Tibial nerve (tissue), 4 donors: ENCODE measurements around the gene METTL24. TPM values are rescaled to one million over a fixed set of nuclear protein-coding genes. Genes with fewer than 3 reads are reported as not detected.
A peak's percentile ranks its signal among the peaks of the same experiment; 100 is the strongest.
"Not testable (repeated sequence)": the region's sequence is repeated elsewhere in the genome, so short reads cannot be mapped to it uniquely, and the experiment has no call there.

Experiments used
- DNase-seq, 2 donors: peaks; one replicate each; pipeline ENCODE4 v3.0.0-alpha.2; 2019; ENCODE audit warnings: low spot score in 2 of 2
- H3K27ac ChIP-seq, 4 donors: fragments of 200-600 bp; sonication (generic) in 3 of 4; one replicate each; pipeline ENCODE4 v1.5.1; 2017 to 2019; ENCODE audit warnings: mild to moderate bottlenecking in 1 of 4
- H3K27me3 ChIP-seq, 2 donors: fragments of 200-600 bp; sonication (generic) in 1 of 2; one replicate each; pipeline versions ENCODE4 v1.5.1 to v1.6.0; 2017 to 2019
- H3K36me3 ChIP-seq, 3 donors: fragments of 200-600 bp; sonication (generic); one replicate each; pipeline ENCODE4 v1.5.1; 2018 to 2019
- H3K4me1 ChIP-seq, 4 donors: fragments of 200-600 bp; sonication (generic) in 3 of 4; one replicate each; pipeline ENCODE4 v1.5.1; 2017 to 2019
- H3K4me3 ChIP-seq, 4 donors: fragments of 200-600 bp; sonication (generic) in 3 of 4; one replicate each; pipeline ENCODE4 v1.5.1; 2017 to 2019; ENCODE audit warnings: mild to moderate bottlenecking in 1 of 4, moderate library complexity in 1 of 4
- H3K9me3 ChIP-seq, 4 donors: fragments of 200-600 bp; sonication (generic) in 3 of 4; one replicate each; pipeline ENCODE4 v1.5.1; 2017 to 2019
- EP300 ChIP-seq, 2 donors: sonication (generic); formaldehyde crosslinking; IDR thresholded peaks; one replicate each; pipeline ENCODE4 v1.6.1; 2017; ENCODE audit warnings: antibody characterized with exemption in 2 of 2, mild to moderate bottlenecking in 1 of 2
- POLR2A ChIP-seq, 2 donors: fragments of 450-650 bp; IDR thresholded peaks; one replicate each; pipeline ENCODE4 v1.6.1; 2017; ENCODE audit warnings: antibody characterized with exemption in 2 of 2, mild to moderate bottlenecking in 2 of 2, moderate library complexity in 2 of 2
- WGBS, 2 donors: methylation state at CpG; one replicate each; pipeline ENCODE4 v1.1.5; 2018; 5-methylcytosine and 5-hydroxymethylcytosine counted together
- total RNA-seq, 4 donors: library from RNA; depleted of rRNA; stranded (reverse); fragments of >200 nt; gene quantifications; one replicate each; pipeline ENCODE4 v1.1.0, GENCODE V29; 2016
- TF ChIP-seq, protein P1 (sequence below), 5 experiments: fragments of 200-600 bp in 3 of 5; fragments of 450-650 bp in 2 of 5; sonication (generic) in 3 of 5; IDR thresholded peaks; one replicate each; pipeline ENCODE4 v1.5.1; 2016 to 2019; ENCODE audit warnings: antibody characterized with exemption in 5 of 5, mild to moderate bottlenecking in 3 of 5, moderate library complexity in 2 of 5

Gene METTL24
- total RNA-seq, 4 donors from 2014 or later: 0.63 to 2.4 (median 0.93) TPM

DNA sequence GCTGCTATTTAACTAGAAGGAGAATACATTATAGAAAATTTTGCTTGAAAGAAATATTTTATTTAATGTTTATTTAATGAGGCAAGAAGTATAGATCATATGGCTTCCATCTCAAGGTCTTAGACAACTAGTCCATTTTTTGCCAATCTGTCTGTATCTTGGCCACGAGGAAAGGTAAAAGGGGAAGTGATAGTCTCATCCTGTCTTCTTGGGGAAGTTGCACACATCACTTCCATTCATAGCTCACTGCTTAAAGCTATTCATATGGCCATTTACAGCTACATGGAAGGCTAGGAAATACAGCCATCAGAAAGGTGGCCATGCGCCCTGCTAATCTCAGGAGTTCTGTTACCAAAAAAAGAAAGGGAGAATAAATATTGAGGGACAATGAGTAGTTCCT lies 50.8 kb downstream of the METTL24 start:
- H3K9me3 ChIP-seq: no peaks in the 10 kb centered on the region
- TF ChIP-seq, protein P1, sequence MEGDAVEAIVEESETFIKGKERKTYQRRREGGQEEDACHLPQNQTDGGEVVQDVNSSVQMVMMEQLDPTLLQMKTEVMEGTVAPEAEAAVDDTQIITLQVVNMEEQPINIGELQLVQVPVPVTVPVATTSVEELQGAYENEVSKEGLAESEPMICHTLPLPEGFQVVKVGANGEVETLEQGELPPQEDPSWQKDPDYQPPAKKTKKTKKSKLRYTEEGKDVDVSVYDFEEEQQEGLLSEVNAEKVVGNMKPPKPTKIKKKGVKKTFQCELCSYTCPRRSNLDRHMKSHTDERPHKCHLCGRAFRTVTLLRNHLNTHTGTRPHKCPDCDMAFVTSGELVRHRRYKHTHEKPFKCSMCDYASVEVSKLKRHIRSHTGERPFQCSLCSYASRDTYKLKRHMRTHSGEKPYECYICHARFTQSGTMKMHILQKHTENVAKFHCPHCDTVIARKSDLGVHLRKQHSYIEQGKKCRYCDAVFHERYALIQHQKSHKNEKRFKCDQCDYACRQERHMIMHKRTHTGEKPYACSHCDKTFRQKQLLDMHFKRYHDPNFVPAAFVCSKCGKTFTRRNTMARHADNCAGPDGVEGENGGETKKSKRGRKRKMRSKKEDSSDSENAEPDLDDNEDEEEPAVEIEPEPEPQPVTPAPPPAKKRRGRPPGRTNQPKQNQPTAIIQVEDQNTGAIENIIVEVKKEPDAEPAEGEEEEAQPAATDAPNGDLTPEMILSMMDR (IDR thresholded peaks at IDR 0.05): no peak
- TF ChIP-seq EP300 (IDR thresholded peaks at IDR 0.05) (no peak), POLR2A (IDR thresholded peaks at IDR 0.05) (no peak)
- DNase-seq: no peak
- H3K4me1 ChIP-seq: no peaks in the 10 kb centered on the region
- no peaks in the 10 kb centered on the region for H3K36me3 ChIP-seq
- WGBS, 2 donors: 69 to 80% methylated on average over 2 of the region's 2 CpGs
- H3K27me3 ChIP-seq: no peaks in the 10 kb centered on the region
- no peak overlapping the region for H3K4me3 ChIP-seq
- H3K27ac ChIP-seq: no peak overlapping the region

DNA sequence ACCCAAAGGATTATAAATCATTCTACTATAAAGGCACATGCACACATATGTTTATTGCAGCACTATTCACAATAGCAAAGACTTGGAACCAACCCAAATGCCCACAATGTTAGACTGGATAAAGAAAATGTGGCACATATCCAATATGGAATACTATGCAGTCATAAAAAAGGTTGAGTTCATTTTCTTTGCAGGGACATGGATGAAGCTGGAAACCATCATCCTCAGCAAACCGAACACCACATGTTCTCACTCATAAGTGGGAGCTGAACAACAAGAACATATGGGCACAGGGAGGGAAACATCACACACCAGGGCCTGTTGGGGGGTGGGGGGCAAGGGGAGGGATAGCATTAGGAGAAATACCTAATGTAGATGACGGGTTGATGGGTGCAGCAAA lies 52.3 kb downstream of the METTL24 start:
- not testable (repeated sequence) for H3K27ac ChIP-seq, H3K27me3 ChIP-seq, DNase-seq, H3K4me3 ChIP-seq, H3K9me3 ChIP-seq, H3K4me1 ChIP-seq, H3K36me3 ChIP-seq
- WGBS, 2 donors: 93 to 94% methylated on average over 2 of the region's 2 CpGs

DNA sequence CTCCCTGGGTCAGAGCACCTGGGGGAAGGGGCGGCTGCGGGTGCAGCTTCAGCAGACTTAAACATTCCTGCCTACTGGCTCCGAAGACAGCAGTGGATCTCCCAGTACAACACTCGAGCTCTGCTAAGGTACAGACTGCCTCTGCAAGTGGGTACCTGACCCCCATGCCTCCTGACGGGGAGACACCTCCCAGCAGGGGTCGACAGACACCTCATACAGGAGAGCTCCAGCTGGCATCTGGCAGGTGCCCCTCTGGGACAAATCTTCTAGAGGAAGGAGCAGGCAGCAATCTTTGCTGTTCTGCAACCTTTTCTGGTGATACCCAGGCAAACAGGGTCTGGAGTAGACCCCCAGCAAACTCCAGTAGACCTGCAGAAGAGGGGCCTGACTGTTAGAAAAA lies 54.5 kb downstream of the METTL24 start:
- not testable (repeated sequence) for H3K9me3 ChIP-seq, H3K4me1 ChIP-seq

DNA sequence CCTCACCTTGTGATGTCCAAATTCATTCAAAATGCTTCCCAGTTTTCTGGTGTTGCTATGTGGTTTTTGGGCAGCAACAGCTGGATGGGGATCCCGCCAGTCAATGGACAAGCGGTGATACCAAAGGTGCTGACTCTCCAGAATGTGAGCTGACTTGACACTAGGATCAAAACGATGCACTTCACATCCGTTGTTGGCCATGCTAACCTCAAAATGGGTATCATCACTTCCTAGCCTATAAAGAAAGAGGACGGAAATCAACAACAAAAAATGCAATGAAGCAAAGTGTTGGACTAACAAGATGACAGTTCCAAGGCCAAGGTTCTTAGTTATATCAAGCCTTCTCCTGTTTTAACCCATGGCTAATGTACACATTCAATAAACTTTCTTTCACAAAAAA lies 59.2 kb downstream of the METTL24 start:
- 92 to 94% methylated on average over 5 of the region's 5 CpGs for WGBS, 2 donors
- DNase-seq: no peak
- no peak overlapping the region for H3K4me3 ChIP-seq
- H3K9me3 ChIP-seq: no peaks in the 10 kb centered on the region
- no peak overlapping the region for H3K27ac ChIP-seq
- H3K4me1 ChIP-seq: peaks cover 0 to 18% (median 0%) of the 10 kb centered on the region in 4 donors
- TF ChIP-seq POLR2A (IDR thresholded peaks at IDR 0.05): no peak
- TF ChIP-seq, protein P1 (IDR thresholded peaks at IDR 0.05): no peak
- no peak for TF ChIP-seq EP300 (IDR thresholded peaks at IDR 0.05)
- H3K27me3 ChIP-seq: no peaks in the 10 kb centered on the region
- H3K36me3 ChIP-seq: no peaks in the 10 kb centered on the region

More for the DNA sequence above, 54.5 kb downstream of the METTL24 start:
- H3K27ac ChIP-seq, H3K4me3 ChIP-seq, H3K36me3 ChIP-seq, H3K27me3 ChIP-seq, DNase-seq: not testable (repeated sequence)
- WGBS, 2 donors: 85 to 91% methylated on average over 4 to 6 of the region's 6 CpGs

DNA sequence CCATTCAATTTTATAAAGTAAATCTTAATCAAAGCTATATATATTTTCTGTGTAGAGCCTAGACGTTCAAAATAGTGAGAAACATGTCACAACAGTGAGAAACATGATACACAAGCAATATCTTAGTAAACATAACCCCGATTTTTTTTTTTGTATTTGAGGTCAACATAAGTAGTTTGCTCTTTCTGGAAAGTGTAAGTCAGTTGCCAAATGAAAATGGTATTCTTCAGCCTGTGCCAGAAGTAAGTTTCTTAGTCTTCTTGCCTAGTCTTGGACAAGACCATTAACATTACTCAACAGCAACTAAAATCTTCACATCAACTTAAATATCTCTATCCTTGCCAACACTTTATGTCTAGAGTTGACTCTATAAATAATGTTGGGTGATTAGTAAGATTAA lies 59.7 kb downstream of the METTL24 start:
- H3K9me3 ChIP-seq: no peaks in the 10 kb centered on the region
- H3K27ac ChIP-seq: no peak overlapping the region
- no peaks in the 10 kb centered on the region for H3K27me3 ChIP-seq
- no peaks in the 10 kb centered on the region for H3K36me3 ChIP-seq
- DNase-seq: no peak
- H3K4me3 ChIP-seq: no peak overlapping the region
- H3K4me1 ChIP-seq: peaks cover 0 to 18% (median 0%) of the 10 kb centered on the region in 4 donors
- TF ChIP-seq EP300 (IDR thresholded peaks at IDR 0.05) (no peak), POLR2A (IDR thresholded peaks at IDR 0.05) (no peak)
- TF ChIP-seq, protein P1 (IDR thresholded peaks at IDR 0.05): no peak
- 69 to 71% methylated on average over 2 of the region's 2 CpGs for WGBS, 2 donors

DNA sequence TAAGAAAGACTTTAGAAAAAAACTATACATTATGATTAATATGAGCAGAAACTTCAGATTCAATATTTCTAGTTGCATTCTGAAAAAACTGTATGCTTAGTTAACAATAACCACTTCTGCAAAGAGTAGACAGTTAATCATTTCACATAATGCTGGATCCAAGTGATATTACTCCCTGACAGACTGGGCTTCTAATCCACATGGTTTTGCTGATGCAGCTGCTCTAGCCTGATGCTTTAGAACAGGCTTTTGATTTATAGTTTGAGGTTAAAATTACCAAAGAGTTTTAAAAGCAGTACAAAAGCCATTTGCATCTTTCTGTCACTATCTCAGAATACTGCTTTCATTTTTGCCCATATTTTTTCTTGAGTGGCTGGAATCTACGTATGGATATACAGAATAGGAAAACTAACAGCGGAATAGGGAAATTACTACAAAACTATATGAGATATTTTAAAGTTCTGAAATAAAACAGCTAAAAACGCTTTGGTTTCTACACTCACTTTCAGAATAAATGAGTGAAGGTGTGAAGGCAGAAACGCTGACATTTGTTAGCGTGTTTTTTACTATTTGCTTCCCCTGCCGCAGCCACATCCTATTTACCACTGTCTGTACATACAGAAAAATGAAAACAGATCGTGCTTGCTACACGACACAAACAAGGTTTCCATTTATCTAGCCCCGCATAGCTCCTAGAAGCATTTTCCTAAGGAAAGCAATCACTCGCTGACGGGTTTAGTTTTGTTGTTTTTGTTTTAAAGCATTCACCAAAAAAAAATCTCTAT lies 61.7 kb downstream of the METTL24 start:
- Histone ChIP-seq H3K36me3 (no peaks in the 10 kb centered on the region), H3K9me3 (no peaks in the 10 kb centered on the region), H3K4me3 (peak overlapping the region in 2 of 4 donors; percentile 19 to 29), H3K27me3 (no peaks in the 10 kb centered on the region), H3K4me1 (peaks cover 0 to 18% (median 0%) of the 10 kb centered on the region in 4 donors), H3K27ac (no peak overlapping the region)
- TF ChIP-seq, protein P1 (IDR thresholded peaks at IDR 0.05): no peak
- TF ChIP-seq POLR2A (IDR thresholded peaks at IDR 0.05): no peak
- TF ChIP-seq EP300 (IDR thresholded peaks at IDR 0.05): no peak
- 28 to 35% methylated on average over 11 of the region's 11 CpGs for WGBS, 2 donors
- DNase-seq: no peak
